GM18508 (cell line): ENCODE data around the gene KCNC3.

Experiments
- ATAC-seq: cut with Tn5 transposase; IDR thresholded peaks from one replicate; pipeline ENCODE4 v1.9.1; 2021; ENCODE audit warnings: moderate number of reproducible peaks; ENCODE audit not compliant: insufficient read depth, unreplicated experiment

Gene KCNC3

DNA sequence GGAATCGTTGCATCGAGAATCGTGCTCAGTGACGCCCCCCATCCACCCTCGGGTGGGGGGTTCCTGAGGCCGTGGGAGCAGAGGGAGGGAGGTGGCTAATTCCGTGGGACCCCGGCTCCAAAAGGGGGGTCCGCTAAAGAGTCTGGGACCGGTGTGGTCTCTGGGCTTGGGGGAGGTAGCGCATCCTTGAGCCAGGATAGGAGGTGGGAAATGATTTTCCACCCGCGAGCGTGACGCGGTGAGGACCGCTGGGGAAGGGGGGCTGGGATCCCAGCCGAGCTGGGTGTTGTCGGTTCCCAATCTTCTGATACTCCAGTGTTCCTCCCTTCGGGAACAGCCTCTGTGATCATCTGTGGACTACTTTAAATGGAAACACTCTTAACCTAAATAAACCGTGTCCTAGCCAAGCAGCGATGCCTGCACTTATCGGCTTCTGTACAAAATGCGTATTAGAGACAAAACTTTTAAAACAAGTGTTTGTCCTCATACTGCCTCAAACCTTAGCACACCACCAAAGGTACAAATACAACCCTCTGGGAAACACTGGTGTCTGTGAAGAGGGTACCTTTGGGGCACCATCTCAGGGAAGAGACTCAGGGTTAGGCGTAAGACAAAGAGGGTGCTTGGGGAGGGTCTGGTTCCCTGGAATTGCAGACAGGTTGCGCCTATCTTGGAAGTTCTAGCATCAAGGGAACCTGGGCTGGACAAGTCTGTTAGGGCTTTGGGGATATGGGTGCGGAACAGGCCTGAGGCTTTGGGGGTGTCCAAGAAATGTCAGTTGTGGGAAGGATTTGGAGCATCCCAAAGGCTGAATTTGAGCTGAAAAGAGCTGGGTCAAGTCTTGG, 16.0 kb downstream of the KCNC3 start:
- ATAC-seq, result no peak

- ATAC-seq, result no peak
Observed at GRCh38 chr19:50311723-50312635, 17.2 kb downstream of the KCNC3 start.

DNA sequence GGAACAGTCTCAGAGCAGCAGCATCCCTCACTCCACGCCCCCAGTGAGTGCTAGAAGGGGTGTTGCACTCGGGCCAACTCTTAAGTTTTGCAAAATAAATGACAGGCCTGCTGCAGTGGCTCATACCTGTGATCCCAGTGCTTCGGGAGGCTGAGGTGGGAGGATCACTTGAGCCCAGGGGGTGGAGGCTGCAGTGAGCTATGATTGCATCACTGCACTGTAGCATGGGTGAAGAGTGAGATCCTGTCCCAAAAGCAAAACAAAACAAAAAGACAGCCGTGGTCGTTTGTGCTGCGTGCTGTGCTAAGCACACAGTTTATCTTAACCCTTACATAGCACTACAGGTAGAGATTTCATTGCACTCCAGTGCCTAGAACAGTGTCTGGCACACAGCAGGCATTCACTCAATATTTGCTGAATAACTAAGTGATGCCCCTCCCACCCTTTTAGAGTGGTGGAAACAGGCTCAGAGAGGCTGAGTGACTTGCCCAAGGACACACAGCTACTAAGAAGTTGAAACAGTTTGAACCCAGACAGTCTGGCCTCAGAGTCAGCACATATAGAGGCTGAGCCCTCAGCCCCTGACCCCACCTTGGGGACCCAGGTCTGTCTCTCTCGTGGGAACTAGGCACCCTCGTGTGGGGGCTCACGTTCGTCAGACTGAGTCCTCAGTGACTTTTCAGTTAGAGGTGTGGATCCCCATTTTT, 18.3 kb downstream of the KCNC3 start:
- ATAC-seq, result no peak

DNA sequence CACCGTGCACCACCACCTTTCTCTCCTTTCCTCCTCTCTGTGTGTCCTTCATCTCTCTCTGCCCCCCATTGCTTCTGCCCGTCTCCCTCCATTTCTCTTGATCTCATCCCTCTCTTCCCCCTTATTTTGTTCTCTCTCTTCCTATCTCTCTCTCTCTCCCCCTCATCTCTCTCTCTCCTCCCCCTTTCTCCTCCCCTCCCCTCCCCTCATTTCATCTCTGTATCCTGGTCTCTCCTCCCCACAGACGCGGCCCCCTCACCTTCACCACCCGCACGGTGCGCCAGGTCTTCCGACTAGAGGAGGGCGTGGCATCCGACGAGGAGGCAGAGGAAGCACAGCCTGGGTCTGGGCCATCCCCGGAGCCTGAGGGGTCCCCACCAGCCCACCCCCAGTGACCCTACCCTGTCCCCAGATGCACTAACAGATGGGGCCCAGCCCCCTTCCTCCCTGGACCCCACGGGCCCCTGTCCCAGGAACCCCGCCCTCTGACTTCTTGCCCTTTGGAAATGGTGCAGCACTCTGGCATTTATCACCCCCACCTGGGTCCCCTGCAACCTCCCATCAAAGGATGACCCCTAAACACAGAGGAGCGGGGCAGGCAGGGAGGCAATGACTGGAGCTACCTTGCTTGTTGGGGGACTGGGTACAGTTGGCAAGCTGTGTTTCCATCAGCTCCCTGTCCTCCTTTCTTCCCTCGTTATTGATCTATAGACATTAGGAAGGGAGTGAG, 19.6 kb downstream of the KCNC3 start:
- no peak for ATAC-seq

DNA sequence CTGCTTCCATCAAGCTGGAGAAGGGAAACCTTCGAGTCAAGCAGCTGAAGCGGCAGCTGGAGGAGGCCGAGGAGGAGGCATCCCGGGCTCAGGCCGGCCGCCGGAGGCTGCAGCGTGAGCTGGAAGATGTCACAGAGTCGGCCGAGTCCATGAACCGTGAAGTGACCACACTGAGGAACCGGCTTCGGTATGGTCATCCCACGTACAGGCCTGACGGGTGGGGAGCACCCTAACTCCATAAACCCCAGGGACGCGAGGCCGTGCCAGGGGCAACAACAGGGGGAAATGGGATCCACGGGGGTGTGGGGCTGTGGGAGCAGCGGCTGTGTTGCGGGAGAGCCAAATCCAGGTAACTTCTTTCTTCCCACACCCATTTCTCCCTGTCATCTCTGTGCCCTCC, 20.2 kb downstream of the KCNC3 start:
- ATAC-seq, result no peak

DNA sequence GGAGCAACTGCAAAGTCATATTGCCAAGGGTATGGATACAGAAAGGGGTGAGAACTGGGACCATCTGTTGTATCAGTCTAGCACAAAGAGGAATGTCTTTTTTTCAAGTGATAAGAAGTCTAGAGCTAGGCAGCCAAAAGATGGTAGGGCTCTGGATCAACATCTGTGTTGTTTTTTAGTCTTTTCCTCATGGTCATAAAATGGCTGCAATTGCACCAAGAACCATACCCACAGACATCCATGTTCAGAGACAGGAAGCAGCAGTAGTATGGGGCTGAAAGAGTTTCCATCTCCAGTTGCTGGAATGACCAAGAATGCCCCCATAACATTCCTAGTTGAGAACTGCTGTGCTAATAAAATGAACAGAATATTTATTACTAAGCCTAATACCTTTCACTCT, 25.6 kb downstream of the KCNC3 start:
- ATAC-seq, result no peak

- ATAC-seq, result no peak
Observed at GRCh38 chr19:50301607-50301971, 27.6 kb downstream of the KCNC3 start.

GRCh38 chr19:50300814-50301606, 28.2 kb downstream of the KCNC3 start:
- no peak for ATAC-seq

- ATAC-seq, result no peak
Observed at GRCh38 chr19:50300051-50300450, 29.1 kb downstream of the KCNC3 start.

GRCh38 chr19:50293263-50294004, 35.7 kb downstream of the KCNC3 start:
- no peak for ATAC-seq

DNA sequence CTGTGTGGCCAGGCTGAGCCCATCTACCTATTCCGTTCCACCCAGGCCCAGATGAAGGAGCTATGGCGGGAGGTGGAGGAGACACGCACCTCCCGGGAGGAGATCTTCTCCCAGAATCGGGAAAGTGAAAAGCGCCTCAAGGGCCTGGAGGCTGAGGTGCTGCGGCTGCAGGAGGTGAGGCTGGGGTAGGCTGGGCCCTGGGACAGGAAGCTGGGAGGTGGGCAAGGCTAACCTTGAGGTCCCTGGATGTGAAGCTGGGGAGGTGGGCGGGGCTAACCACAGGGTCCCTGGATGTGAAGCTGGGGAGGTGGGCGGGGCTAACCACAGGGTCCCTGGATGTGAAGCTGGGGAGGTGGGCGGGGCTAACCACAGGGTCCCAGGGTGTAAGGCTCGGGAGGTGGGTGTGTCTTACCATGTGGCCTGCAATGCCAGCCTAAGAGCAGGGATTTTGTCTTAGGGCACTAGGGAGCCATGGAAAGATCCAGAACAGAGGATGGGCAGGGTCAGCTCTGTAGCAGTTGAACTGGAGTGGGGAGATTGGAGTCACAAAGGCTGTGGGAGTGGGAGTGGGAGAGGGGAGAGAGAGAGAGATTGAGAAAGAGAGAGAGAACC, 36.9 kb downstream of the KCNC3 start:
- no peak for ATAC-seq

- no peak for ATAC-seq
Observed at GRCh38 chr19:50290775-50291174, 38.4 kb downstream of the KCNC3 start.

- ATAC-seq, result no peak
Observed at GRCh38 chr19:50290011-50290410, 39.2 kb downstream of the KCNC3 start.

DNA sequence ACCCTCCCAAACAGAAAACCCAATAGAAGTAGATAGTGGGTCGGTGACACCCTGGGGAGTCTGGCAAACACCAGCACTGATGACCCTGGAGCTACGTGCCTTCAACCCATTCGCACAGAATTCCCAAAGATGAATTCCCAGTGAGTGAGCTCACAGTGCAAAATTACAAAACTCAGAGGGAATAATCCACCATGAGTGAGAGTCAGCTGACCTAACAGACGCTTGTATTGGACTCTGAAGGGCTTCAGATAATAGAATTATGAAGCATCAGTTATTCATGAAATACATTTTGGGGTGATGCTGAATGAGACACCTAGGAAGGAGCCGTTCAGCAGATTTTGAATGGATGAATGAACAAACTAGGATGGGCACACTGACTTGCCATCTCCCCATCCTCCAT, 40.2 kb downstream of the KCNC3 start:
- no peak for ATAC-seq

- no peak for ATAC-seq
Observed at GRCh38 chr19:50287331-50287730, 41.8 kb downstream of the KCNC3 start.

DNA sequence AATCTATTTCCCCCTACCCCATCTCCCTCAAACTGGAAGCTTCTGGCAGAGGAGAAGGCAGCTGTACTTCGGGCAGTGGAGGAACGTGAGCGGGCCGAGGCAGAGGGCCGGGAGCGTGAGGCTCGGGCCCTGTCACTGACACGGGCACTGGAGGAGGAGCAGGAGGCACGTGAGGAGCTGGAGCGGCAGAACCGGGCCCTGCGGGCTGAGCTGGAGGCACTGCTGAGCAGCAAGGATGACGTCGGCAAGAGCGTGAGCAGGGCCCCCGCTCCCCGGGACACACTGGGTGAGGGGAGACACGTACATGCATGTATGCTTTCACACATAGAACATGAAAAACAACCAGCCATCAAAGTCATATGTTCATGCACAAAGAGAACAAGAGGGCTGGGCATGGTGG, 42.7 kb downstream of the KCNC3 start:
- no peak for ATAC-seq

GRCh38 chr19:50285833-50286232, 43.3 kb downstream of the KCNC3 start:
- ATAC-seq, result no peak

DNA sequence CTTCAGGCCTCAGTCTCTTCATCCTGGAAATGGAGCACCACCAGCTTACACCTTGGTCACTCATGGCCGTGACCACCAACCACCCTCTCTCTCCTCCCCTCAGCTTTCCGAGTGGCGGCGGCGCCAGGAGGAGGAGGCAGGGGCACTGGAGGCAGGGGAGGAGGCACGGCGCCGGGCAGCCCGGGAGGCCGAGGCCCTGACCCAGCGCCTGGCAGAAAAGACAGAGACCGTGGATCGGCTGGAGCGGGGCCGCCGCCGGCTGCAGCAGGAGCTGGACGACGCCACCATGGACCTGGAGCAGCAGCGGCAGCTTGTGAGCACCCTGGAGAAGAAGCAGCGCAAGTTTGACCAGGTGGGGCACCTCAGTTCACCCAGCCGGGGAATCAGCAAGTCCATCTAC, 47.7 kb downstream of the KCNC3 start:
- no peak for ATAC-seq
